Mesothelial cell of epicardium (in vitro differentiated cells): ENCODE data around the gene SYMPK. TPM values are rescaled to one million over a fixed set of nuclear protein-coding genes. Genes with fewer than 3 reads are reported as not detected.

Experiments used
- DNase-seq, 2 experiments: peaks; one replicate each; pipeline ENCODE4 v3.0.0; 2021; ENCODE audit warnings: low spot score in 2 of 2; ENCODE audit not compliant: unreplicated experiment in 2 of 2
- H3K27ac Mint-ChIP-seq: 2 replicates; pipeline ENCODE4 v1.8.0; 2021; ENCODE audit warnings: mixed read lengths
- H3K27me3 Mint-ChIP-seq: 2 replicates; pipeline ENCODE4 v1.8.0; 2021; ENCODE audit warnings: low read depth, mixed read lengths
- H3K36me3 Mint-ChIP-seq: 2 replicates; pipeline ENCODE4 v1.8.0; 2021; ENCODE audit warnings: mixed read lengths
- H3K4me1 Mint-ChIP-seq: 2 replicates; pipeline ENCODE4 v1.8.0; 2021; ENCODE audit warnings: mixed read lengths
- H3K4me3 Mint-ChIP-seq: 2 replicates; pipeline ENCODE4 v1.8.0; 2021; ENCODE audit warnings: mild to moderate bottlenecking, moderate library complexity, mixed read lengths
- H3K9me3 Mint-ChIP-seq: 2 replicates; pipeline ENCODE4 v1.8.0; 2021; ENCODE audit warnings: mixed read lengths
- CTCF ChIP-seq: fragments of 200-600 bp; sonication (generic); IDR thresholded peaks from one replicate; pipeline ENCODE4 v1.5.0; 2021; ENCODE audit warnings: antibody characterized with exemption; ENCODE audit not compliant: unreplicated experiment
- total RNA-seq: library from RNA; stranded (reverse); gene quantifications from 3 replicates; pipeline ENCODE4 v1.2.1, GENCODE V29; 2021

The SYMPK gene
- total RNA-seq, 1 donor from 2014 or later, result 92.6 TPM

GRCh38 chr19:45827459-45828093, 35.4 kb downstream of the SYMPK start:
- no peak for TF ChIP-seq CTCF
- peaks cover 29% of the 10 kb centered on the region for H3K36me3 Mint-ChIP-seq
- H3K4me3 Mint-ChIP-seq, result no peak overlapping the region
- no peaks in the 10 kb centered on the region for H3K27me3 Mint-ChIP-seq
- DNase-seq, result no peak
- H3K27ac Mint-ChIP-seq, result no peak overlapping the region
- no peaks in the 10 kb centered on the region for H3K9me3 Mint-ChIP-seq
- no peaks in the 10 kb centered on the region for H3K4me1 Mint-ChIP-seq

GRCh38 chr19:45826934-45827333, 36.0 kb downstream of the SYMPK start:
- Mint-ChIP-seq H3K36me3 (peaks cover 26% of the 10 kb centered on the region), H3K9me3 (no peaks in the 10 kb centered on the region), H3K4me3 (no peak overlapping the region), H3K27ac (no peak overlapping the region), H3K4me1 (no peaks in the 10 kb centered on the region), H3K27me3 (no peaks in the 10 kb centered on the region)
- no peak for TF ChIP-seq CTCF
- no peak for DNase-seq

DNA sequence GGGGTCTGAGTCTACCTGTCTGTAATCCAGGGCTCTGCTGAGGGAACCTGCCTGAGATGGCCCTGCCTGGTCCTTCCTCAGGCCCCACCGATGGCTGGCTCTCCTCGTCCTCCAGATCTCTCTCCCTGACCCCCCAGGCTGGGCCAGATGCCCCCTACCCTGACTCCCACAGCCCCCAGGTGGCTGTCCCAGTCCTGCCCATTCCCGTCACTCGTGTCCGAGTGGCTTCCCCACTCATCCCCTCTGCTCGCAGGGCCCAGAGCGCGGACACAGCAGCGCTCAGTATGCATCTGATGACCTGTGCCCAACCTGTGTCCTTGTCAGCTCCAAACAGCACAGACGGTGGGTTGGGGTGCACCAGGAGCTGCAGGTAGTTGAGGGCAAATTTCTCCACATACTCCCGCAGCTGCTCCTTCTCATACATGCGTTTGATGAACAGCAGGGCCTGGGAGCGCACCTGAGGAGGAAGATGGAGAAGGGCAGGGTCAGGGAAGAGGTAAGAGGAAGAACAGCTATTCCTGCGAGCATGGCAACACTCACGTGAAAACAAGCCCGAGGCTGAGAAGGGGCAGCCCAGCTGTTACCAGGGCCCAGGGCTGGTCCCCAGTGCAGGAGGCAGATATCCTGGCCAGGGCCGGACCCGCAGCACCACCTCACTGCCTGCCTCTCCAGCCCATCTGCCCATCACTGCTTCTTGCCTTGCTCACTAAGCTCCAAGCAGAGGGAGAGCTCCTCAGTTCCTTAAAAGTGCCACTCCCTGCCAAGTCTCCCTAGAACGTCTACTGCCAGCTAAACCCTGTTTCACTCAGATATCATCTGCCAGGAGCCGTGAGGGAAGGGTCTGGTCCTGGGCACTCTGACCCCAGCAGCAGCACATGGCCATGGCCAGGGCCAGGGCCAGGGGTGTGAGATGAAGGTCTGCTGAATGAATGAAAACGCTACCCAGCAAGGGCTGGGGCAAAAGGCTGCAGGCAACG, 36.7 kb downstream of the SYMPK start:
- no peak for DNase-seq

GRCh38 chr19:45825263-45825605, 37.7 kb downstream of the SYMPK start:
- Mint-ChIP-seq H3K4me3 (no peak overlapping the region), H3K27ac (no peak overlapping the region), H3K4me1 (no peaks in the 10 kb centered on the region), H3K27me3 (no peaks in the 10 kb centered on the region), H3K9me3 (no peaks in the 10 kb centered on the region), H3K36me3 (peaks cover 26% of the 10 kb centered on the region)
- no peak for TF ChIP-seq CTCF
- DNase-seq, result no peak

More for the DNA sequence above, 36.7 kb downstream of the SYMPK start:
- Mint-ChIP-seq H3K9me3 (no peaks in the 10 kb centered on the region), H3K27me3 (no peaks in the 10 kb centered on the region), H3K27ac (no peak overlapping the region), H3K4me3 (no peak overlapping the region), H3K36me3 (peaks cover 26% of the 10 kb centered on the region), H3K4me1 (no peaks in the 10 kb centered on the region)
- TF ChIP-seq CTCF, result no peak

- Mint-ChIP-seq H3K27ac (peak overlapping the region; percentile 1), H3K27me3 (no peaks in the 10 kb centered on the region), H3K9me3 (no peaks in the 10 kb centered on the region), H3K4me3 (no peak overlapping the region), H3K4me1 (no peaks in the 10 kb centered on the region), H3K36me3 (peaks cover 27% of the 10 kb centered on the region)
- TF ChIP-seq CTCF, result no peak
- no peak for DNase-seq
These were observed 38.2 kb downstream of the SYMPK start for GRCh38 chr19:45824531-45825262.
